Loucy (cell line): ENCODE data around the gene INTS14.

Experiments used
- H2AFZ ChIP-seq: fragments of 200-600 bp; sonication (generic); 2 replicates; pipeline ENCODE4 v1.6.0; 2016; ENCODE audit warnings: antibody characterized with exemption, mild to moderate bottlenecking, low read length, moderate library complexity
- H3F3A ChIP-seq: fragments of 200-600 bp; 2 replicates; pipeline ENCODE4 v1.6.0; 2016; ENCODE audit warnings: antibody characterized with exemption, low read depth, mild to moderate bottlenecking
- H3K27me3 ChIP-seq: fragments of 200-600 bp; sonication (generic); 2 replicates; pipeline ENCODE4 v1.6.1; 2014; ENCODE audit warnings: low read length, mild to moderate bottlenecking; ENCODE audit not compliant: insufficient read depth, poor library complexity, severe bottlenecking
- H3K36me3 ChIP-seq: fragments of 200-600 bp; sonication (generic); 2 replicates; pipeline ENCODE4 v1.6.1; 2016; ENCODE audit warnings: low read length; ENCODE audit not compliant: insufficient read depth
- H3K4me1 ChIP-seq: fragments of 200-600 bp; sonication (generic); 2 replicates; pipeline ENCODE4 v1.5.1; 2014; ENCODE audit warnings: low read length, mild to moderate bottlenecking; ENCODE audit not compliant: insufficient read depth, poor library complexity, severe bottlenecking
- H3K4me2 ChIP-seq: fragments of 200-600 bp; sonication (generic); 2 replicates; pipeline ENCODE4 v1.6.0; 2014; ENCODE audit warnings: antibody characterized with exemption, low read length, low read depth, mild to moderate bottlenecking; ENCODE audit not compliant: poor library complexity, severe bottlenecking
- H3K4me3 ChIP-seq: fragments of 200-600 bp; sonication (generic); 2 replicates; pipeline ENCODE4 v1.5.1; 2014; ENCODE audit warnings: low read length, mild to moderate bottlenecking, mixed read lengths; ENCODE audit not compliant: poor library complexity, severe bottlenecking
- H3K79me2 ChIP-seq: fragments of 200-600 bp; sonication (generic); 2 replicates; pipeline ENCODE4 v1.6.1; 2014; ENCODE audit warnings: low read length; ENCODE audit not compliant: insufficient read depth
- H3K9ac ChIP-seq: fragments of 200-600 bp; sonication (generic); 2 replicates; pipeline ENCODE4 v1.6.0; 2014; ENCODE audit warnings: mild to moderate bottlenecking, low read depth, low read length, moderate library complexity; ENCODE audit not compliant: poor library complexity, severe bottlenecking
- H3K9me2 ChIP-seq: fragments of 200-600 bp; sonication (generic); replicated peaks from 2 replicates; pipeline ENCODE4 v1.6.1; 2016; ENCODE audit warnings: low read depth, low read length, mixed read lengths
- H3K9me3 ChIP-seq: fragments of 200-600 bp; sonication (generic); 2 replicates; pipeline ENCODE4 v1.6.1; 2014; ENCODE audit warnings: mild to moderate bottlenecking, antibody characterized with exemption, low read length, low read depth; ENCODE audit not compliant: insufficient read depth
- H4K20me1 ChIP-seq: fragments of 200-600 bp; sonication (generic); 2 replicates; pipeline ENCODE4 v1.6.0; 2014; ENCODE audit warnings: antibody characterized with exemption, low read length, mild to moderate bottlenecking; ENCODE audit not compliant: insufficient read depth, poor library complexity, severe bottlenecking
- EZH2phosphoT487 ChIP-seq: fragments of 200-600 bp; IDR thresholded peaks from 2 replicates; pipeline ENCODE4 v1.6.1; 2018; ENCODE audit warnings: antibody characterized with exemption, mild to moderate bottlenecking, moderate library complexity, borderline replicate concordance
- TF ChIP-seq, protein P1 (sequence below): fragments of 200-600 bp; sonication (generic); conservative IDR thresholded peaks from 2 replicates; pipeline ENCODE4 v1.5.1; 2014; ENCODE audit warnings: mild to moderate bottlenecking, antibody characterized with exemption, low read length

The INTS14 gene

DNA sequence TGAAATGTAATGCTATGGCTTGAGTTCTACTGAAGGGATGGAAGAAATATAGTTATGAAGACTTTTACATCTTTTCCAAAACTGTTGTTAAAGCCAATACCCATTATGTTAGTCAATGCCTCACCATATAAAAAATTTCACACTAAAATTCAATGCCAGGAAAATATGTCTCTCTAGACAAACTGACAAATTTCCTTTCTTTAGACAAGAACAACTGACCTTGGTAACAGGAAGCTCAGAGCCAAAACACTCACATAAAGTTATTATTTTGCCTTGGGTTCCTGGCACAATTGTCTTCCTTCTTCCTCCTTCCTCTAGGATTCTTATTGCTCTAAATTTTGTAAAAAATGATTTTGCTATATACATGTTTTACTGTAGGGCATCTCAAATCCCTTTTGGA lies 26.7 kb downstream of the INTS14 start:
- Histone ChIP-seq H3K4me1 (peaks cover 51% of the 10 kb centered on the region), H3K4me2 (peak overlapping the region; percentile 91), H3K4me3 (peak overlapping the region; percentile 59), H3K36me3 (peaks cover 16% of the 10 kb centered on the region; the same call in 1 of the 2 replicates), H3K27me3 (no peaks in the 10 kb centered on the region), H3K9ac (peak overlapping the region; percentile 53), H3K9me2 (no peaks in the 10 kb centered on the region), H4K20me1 (no peaks in the 10 kb centered on the region), H3K9me3 (no peaks in the 10 kb centered on the region), H3K79me2 (no peaks in the 10 kb centered on the region), H2AFZ (no peak overlapping the region), H3F3A (0 out of 2 replicates have a peak, but pooled peaks cover 2% of the 10 kb centered on the region)
- no peak for TF ChIP-seq EZH2phosphoT487
- TF ChIP-seq, protein P1, sequence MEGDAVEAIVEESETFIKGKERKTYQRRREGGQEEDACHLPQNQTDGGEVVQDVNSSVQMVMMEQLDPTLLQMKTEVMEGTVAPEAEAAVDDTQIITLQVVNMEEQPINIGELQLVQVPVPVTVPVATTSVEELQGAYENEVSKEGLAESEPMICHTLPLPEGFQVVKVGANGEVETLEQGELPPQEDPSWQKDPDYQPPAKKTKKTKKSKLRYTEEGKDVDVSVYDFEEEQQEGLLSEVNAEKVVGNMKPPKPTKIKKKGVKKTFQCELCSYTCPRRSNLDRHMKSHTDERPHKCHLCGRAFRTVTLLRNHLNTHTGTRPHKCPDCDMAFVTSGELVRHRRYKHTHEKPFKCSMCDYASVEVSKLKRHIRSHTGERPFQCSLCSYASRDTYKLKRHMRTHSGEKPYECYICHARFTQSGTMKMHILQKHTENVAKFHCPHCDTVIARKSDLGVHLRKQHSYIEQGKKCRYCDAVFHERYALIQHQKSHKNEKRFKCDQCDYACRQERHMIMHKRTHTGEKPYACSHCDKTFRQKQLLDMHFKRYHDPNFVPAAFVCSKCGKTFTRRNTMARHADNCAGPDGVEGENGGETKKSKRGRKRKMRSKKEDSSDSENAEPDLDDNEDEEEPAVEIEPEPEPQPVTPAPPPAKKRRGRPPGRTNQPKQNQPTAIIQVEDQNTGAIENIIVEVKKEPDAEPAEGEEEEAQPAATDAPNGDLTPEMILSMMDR, result no peak

DNA sequence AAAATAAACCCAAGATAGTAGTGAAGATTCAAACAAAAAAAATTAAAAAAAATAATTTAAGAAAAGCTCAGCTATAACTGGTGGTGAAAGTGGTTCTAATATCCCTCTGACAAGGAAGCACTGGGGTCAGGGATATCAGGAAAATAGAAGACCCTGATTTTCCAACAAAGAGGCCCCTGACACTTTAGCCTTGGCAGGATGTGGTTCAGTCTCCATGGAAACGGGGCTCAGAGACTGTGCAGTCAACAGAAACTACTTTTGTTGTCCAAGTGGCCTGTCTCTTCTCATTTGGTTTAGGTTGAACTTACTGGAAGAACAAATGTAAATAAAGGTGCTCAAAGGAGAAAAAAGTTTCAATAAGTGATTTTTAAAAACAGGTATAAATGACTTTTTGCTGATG lies 27.2 kb downstream of the INTS14 start:
- no peaks in the 10 kb centered on the region for H3K9me3 ChIP-seq
- peaks cover 56% of the 10 kb centered on the region for H3K4me1 ChIP-seq
- peaks cover 20% of the 10 kb centered on the region; the same call in 1 of the 2 replicates for H3K36me3 ChIP-seq
- H3K27me3 ChIP-seq, result no peaks in the 10 kb centered on the region
- H3K4me3 ChIP-seq, result peak overlapping the region; percentile 59
- H3K9ac ChIP-seq, result peak overlapping the region; percentile 53
- TF ChIP-seq EZH2phosphoT487, result no peak
- TF ChIP-seq, protein P1, result no peak
- H3K4me2 ChIP-seq, result peak overlapping the region; percentile 91
- no peaks in the 10 kb centered on the region for H4K20me1 ChIP-seq
- H3F3A ChIP-seq, result 0 out of 2 replicates have a peak, but pooled peaks cover 2% of the 10 kb centered on the region
- H2AFZ ChIP-seq, result no peak overlapping the region
- no peaks in the 10 kb centered on the region for H3K9me2 ChIP-seq
- H3K79me2 ChIP-seq, result no peaks in the 10 kb centered on the region

DNA sequence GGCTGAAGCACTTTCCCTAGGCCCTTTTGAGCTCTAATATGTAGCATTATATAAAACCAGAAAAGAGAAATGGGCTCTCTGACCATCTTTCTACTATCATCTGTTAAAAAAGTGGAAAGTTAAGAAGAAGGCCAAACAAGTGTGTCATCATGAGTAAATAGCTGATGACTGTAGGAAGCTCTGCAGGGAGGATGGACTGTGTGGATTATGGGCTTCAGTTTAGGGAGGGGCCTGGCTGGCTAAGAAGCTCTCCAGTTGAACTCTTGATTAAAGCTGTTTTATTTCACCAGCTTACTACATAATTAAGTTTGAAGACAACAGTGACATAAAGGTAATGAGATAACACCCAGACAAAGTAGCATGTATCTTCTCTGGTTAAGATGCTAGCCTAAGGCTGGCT lies 30.6 kb downstream of the INTS14 start:
- Histone ChIP-seq H3K36me3 (peaks cover 43% of the 10 kb centered on the region), H2AFZ (no peak overlapping the region), H3K79me2 (no peaks in the 10 kb centered on the region), H3K9me2 (no peaks in the 10 kb centered on the region), H3K9ac (no peak overlapping the region), H3K4me1 (peaks cover 45% of the 10 kb centered on the region), H4K20me1 (no peaks in the 10 kb centered on the region), H3K9me3 (no peaks in the 10 kb centered on the region), H3K27me3 (no peaks in the 10 kb centered on the region), H3F3A (0 out of 2 replicates have a peak, but pooled peaks cover 1% of the 10 kb centered on the region), H3K4me3 (no peak overlapping the region), H3K4me2 (no peak overlapping the region)
- TF ChIP-seq, protein P1, result no peak
- no peak for TF ChIP-seq EZH2phosphoT487
